Activated B cell treated with CpG ODN at 0.5 μM for 24 hours (primary cell): Measurements from ENCODE around the gene MALT1. TPM values are rescaled to one million over a fixed set of nuclear protein-coding genes. Genes with fewer than 3 reads are reported as not detected.
"Not testable (repeated sequence)": the region's sequence is repeated elsewhere in the genome, so short reads cannot be mapped to it uniquely, and the experiment has no call there.

Experiments
- ATAC-seq: fragments of 200-7000 bp; cut with Tn5 transposase; one replicate; pipeline ENCODE4 v1.10.0; 2021; ENCODE audit warnings: low read depth, mild to moderate bottlenecking, moderate library complexity
- CTCF ChIA-PET: fragments of 350-600 bp; sonication (Branson Sonifier 250); formaldehyde crosslinking; loops from one replicate; lab custom pipeline; 2021; ENCODE audit warnings: antibody characterized with exemption; lab: Charles Lee
- POLR2A ChIA-PET: fragments of 350-600 bp; sonication (Branson Sonifier 250); formaldehyde crosslinking; loops from one replicate; lab custom pipeline; 2021; ENCODE audit warnings: antibody characterized with exemption; lab: Charles Lee
- DNase-seq: peaks from one replicate; pipeline ENCODE4 v3.0.0; 2022
- H3K27ac Mint-ChIP-seq: one replicate; pipeline ENCODE4 v1.8.0; 2020; ENCODE audit warnings: mixed read lengths
- H3K27me3 Mint-ChIP-seq: one replicate; pipeline ENCODE4 v1.8.0; 2021; ENCODE audit warnings: mixed read lengths
- H3K36me3 Mint-ChIP-seq: one replicate; pipeline ENCODE4 v1.8.0; 2021; ENCODE audit warnings: low read depth, mixed read lengths
- H3K4me1 Mint-ChIP-seq: one replicate; pipeline ENCODE4 v1.8.0; 2021; ENCODE audit warnings: mixed read lengths
- H3K4me3 Mint-ChIP-seq: one replicate; pipeline ENCODE4 v1.8.0; 2020; ENCODE audit warnings: mild to moderate bottlenecking, mixed read lengths
- H3K9me3 Mint-ChIP-seq: one replicate; pipeline ENCODE4 v1.8.0; 2020; ENCODE audit warnings: mixed read lengths
- CTCF ChIP-seq: fragments of 200-600 bp; IDR thresholded peaks from one replicate; pipeline ENCODE4 v1.8.0; 2022; ENCODE audit warnings: antibody characterized with exemption, mild to moderate bottlenecking
- intact Hi-C: fragments of 100-400 bp; cut with micrococcal nuclease; formaldehyde crosslinking; loops from one replicate; pipeline ENCODE4 v1.15.1; 2024
- total RNA-seq: library from RNA; stranded (reverse); gene quantifications from 2 replicates; pipeline ENCODE4 v1.2.3, GENCODE V29; 2022

MALT1 gene
- total RNA-seq, 1 donor from 2014 or later = 75.6 TPM

- Mint-ChIP-seq H3K27me3 (no peaks in the 10 kb centered on the region), H3K4me3 (no peak overlapping the region), H3K27ac (no peak overlapping the region), H3K36me3 (no peaks in the 10 kb centered on the region), H3K4me1 (peaks cover 27% of the 10 kb centered on the region), H3K9me3 (no peaks in the 10 kb centered on the region)
- no peak for TF ChIP-seq CTCF
- ATAC-seq (no peak), DNase-seq (no peak)
- CTCF ChIA-PET = no interaction called here
- POLR2A ChIA-PET = interaction anchor here (0.5 kb wide), 1 partner anchor 145 kb away, joined by 3 read pairs; no protein-coding TSS in a partner anchor
- intact Hi-C loops = no loop called here
These were observed 85.5 kb downstream of the MALT1 start for GRCh38 chr18:58756596-58757240.

- DNase-seq, POLR2A ChIA-PET, H3K9me3 Mint-ChIP-seq, CTCF ChIA-PET, intact Hi-C loops, H3K27me3 Mint-ChIP-seq, H3K27ac Mint-ChIP-seq, H3K36me3 Mint-ChIP-seq, H3K4me3 Mint-ChIP-seq, ATAC-seq: not testable (repeated sequence)
- H3K4me1 Mint-ChIP-seq = peaks cover 33% of the 10 kb centered on the region
These were observed 86.1 kb downstream of the MALT1 start for GRCh38 chr18:58757351-58757750.

GRCh38 chr18:58758046-58758445 lies 86.8 kb downstream of the MALT1 start:
- Mint-ChIP-seq H3K27ac (no peak overlapping the region), H3K4me1 (peaks cover 39% of the 10 kb centered on the region), H3K9me3 (no peaks in the 10 kb centered on the region), H3K4me3 (no peak overlapping the region), H3K36me3 (no peaks in the 10 kb centered on the region), H3K27me3 (no peaks in the 10 kb centered on the region)
- intact Hi-C loops = no loop called here
- ChIA-PET POLR2A (no interaction called here), CTCF (no interaction called here)
- ATAC-seq (no peak), DNase-seq (no peak)
- TF ChIP-seq CTCF = no peak

DNA sequence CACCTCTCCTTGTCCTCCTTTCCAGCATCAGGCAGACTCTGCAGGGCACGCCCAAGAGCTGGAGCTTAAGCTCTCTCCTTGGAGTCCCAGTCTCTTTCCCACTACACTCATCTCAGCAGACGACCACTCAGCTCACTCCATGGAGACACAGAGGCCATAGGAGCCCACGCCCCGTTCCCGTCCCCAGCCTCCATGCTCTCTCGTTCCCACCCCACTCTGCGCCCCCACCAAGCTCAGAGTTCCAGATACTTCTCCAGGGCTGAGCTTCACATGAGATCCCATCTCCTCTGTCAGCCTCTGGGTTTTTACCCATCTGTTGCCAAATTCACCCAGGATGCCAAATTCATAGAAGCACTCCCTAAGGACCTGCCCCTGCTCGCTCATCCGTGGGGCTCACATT lies 87.3 kb downstream of the MALT1 start:
- no peaks in the 10 kb centered on the region for H3K9me3 Mint-ChIP-seq
- no peaks in the 10 kb centered on the region for H3K36me3 Mint-ChIP-seq
- intact Hi-C loops = no loop called here
- no peak for ATAC-seq
- H3K4me3 Mint-ChIP-seq = no peak overlapping the region
- no peak overlapping the region for H3K27ac Mint-ChIP-seq
- ChIA-PET POLR2A (interaction anchor here (0.6 kb wide), 1 partner anchor 26 kb away, joined by 3 read pairs; no protein-coding TSS in a partner anchor), CTCF (no interaction called here)
- peaks cover 41% of the 10 kb centered on the region for H3K4me1 Mint-ChIP-seq
- H3K27me3 Mint-ChIP-seq = no peaks in the 10 kb centered on the region
- DNase-seq = no peak
- TF ChIP-seq CTCF = no peak

DNA sequence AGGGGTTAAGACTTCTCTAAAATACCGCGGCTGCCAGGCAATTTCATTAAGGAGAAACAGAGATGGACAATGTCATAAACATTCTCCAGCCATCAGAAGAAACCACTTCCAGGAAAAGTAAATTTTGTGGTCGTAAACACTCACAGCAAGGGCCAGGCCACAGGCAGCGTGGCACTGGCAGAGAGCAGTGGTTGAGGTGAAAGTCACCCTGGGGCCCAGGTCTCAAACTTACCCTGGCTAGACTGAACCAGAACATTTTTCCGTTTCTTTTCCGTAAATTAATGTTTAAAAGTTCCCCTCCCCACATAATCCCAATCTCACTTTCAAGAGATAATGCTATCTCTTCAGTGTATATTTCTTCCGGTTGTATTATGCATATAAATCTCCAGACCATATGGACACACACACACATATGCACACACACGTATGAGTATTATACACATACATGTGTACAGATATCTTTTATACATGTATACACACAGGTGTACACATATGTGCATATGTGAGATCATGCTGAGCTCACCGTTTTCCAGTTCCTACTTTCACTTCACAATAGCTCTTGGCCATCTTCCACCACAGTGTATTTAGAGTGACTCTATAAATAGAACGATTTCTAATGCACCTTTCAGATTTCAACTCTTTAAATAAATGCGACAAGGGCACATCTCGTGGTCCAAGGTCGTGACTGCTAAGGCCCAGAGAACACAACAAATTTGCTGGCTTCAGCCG lies 90.1 kb downstream of the MALT1 start:
- DNase-seq (no peak), ATAC-seq (peak; percentile 43)
- no peak overlapping the region for H3K4me3 Mint-ChIP-seq
- no peaks in the 10 kb centered on the region for H3K36me3 Mint-ChIP-seq
- peak overlapping the region; percentile 20 for H3K27ac Mint-ChIP-seq
- intact Hi-C loops = loop anchor here (5.0 to 10.0 kb wide), 8 partner anchors 49 to 719 kb away; partner anchors contain the start of genes MALT1 and NEDD4L
- peaks cover 27% of the 10 kb centered on the region for H3K4me1 Mint-ChIP-seq
- TF ChIP-seq CTCF = no peak
- CTCF ChIA-PET = interaction anchor here (0.6 to 8.5 kb wide), 2 partner anchors 231 to 265 kb away, joined by 3 to 295 read pairs; no protein-coding TSS in a partner anchor
- H3K9me3 Mint-ChIP-seq = no peaks in the 10 kb centered on the region
- H3K27me3 Mint-ChIP-seq = peaks cover 6% of the 10 kb centered on the region
- POLR2A ChIA-PET = interaction anchor here (0.5 kb wide), 1 partner anchor 69 kb away, joined by 8 read pairs; no protein-coding TSS in a partner anchor
